OCI-LY7 (cell line): ENCODE measurements around the gene MED4. TPM values are rescaled to one million over a fixed set of nuclear protein-coding genes. Genes with fewer than 3 reads are reported as not detected.

Experiments used
- BruUV-seq: library from RNA; stranded (reverse); fragments of 400-500 nt; replicated peaks from 2 replicates; lab custom pipeline; 2021; lab: Mats Ljungman, UMichigan
- CTCF ChIA-PET: fragments of 300-600 bp; sonication (Branson Sonifier 250); formaldehyde crosslinking; loops from one replicate; lab custom pipeline; 2022; ENCODE audit warnings: antibody characterized with exemption; ENCODE audit not compliant: unreplicated experiment; lab: Charles Lee
- POLR2A ChIA-PET: fragments of 300-600 bp; sonication (Branson Sonifier 250); formaldehyde crosslinking; loops from one replicate; lab custom pipeline; 2022; ENCODE audit warnings: antibody characterized with exemption; lab: Charles Lee
- DNase-seq: peaks from one replicate; pipeline ENCODE4 v3.0.0-alpha.2; 2015; ENCODE audit warnings: low spot score
- H2AFZ ChIP-seq: fragments of 200-600 bp; sonication (generic), shearing (Covaris generic); 2 replicates; pipeline ENCODE4 v1.6.1; 2014; ENCODE audit warnings: mild to moderate bottlenecking, antibody characterized with exemption, low read length, moderate library complexity
- H3K27ac ChIP-seq: fragments of 200-600 bp; sonication (generic); 2 replicates; pipeline ENCODE4 v1.5.1; 2014; ENCODE audit warnings: mixed run types, low read depth, mild to moderate bottlenecking, moderate library complexity, low read length, inconsistent platforms; ENCODE audit not compliant: poor library complexity, severe bottlenecking
- H3K36me3 ChIP-seq: fragments of 200-600 bp; sonication (generic); 2 replicates; pipeline ENCODE4 v1.6.1; 2014; ENCODE audit warnings: mild to moderate bottlenecking, antibody characterized with exemption, low read length, moderate library complexity, mixed read lengths; ENCODE audit not compliant: insufficient read depth
- H3K4me1 ChIP-seq: fragments of 200-600 bp; sonication (generic); 2 replicates; pipeline ENCODE4 v1.5.1; 2014; ENCODE audit warnings: mild to moderate bottlenecking, low read length; ENCODE audit not compliant: insufficient read depth, poor library complexity, severe bottlenecking
- H3K4me2 ChIP-seq: fragments of 200-600 bp; sonication (generic); 2 replicates; pipeline ENCODE4 v1.6.1; 2014; ENCODE audit warnings: mild to moderate bottlenecking, low read length
- H3K4me3 ChIP-seq: fragments of 200-600 bp; sonication (generic); 2 replicates; pipeline ENCODE4 v1.5.1; 2014; ENCODE audit warnings: mild to moderate bottlenecking, low read depth, low read length; ENCODE audit not compliant: poor library complexity, severe bottlenecking
- H3K79me2 ChIP-seq: fragments of 200-600 bp; sonication (generic); 2 replicates; pipeline ENCODE4 v1.6.1; 2016; ENCODE audit warnings: low read depth, mild to moderate bottlenecking, low read length, moderate library complexity, mixed read lengths; ENCODE audit not compliant: insufficient read depth
- H3K9me2 ChIP-seq: fragments of 200-600 bp; sonication (generic); 2 replicates; pipeline ENCODE4 v1.6.1; 2016; ENCODE audit warnings: mild to moderate bottlenecking, low read length, mixed read lengths; ENCODE audit not compliant: insufficient read depth
- H3K9me3 ChIP-seq: fragments of 200-600 bp; sonication (generic); 2 replicates; pipeline ENCODE4 v1.6.1; 2014; ENCODE audit warnings: mild to moderate bottlenecking, mixed run types, low read length, mixed read lengths
- H4K20me1 ChIP-seq: fragments of 200-600 bp; sonication (generic); 2 replicates; pipeline ENCODE4 v1.6.1; 2014; ENCODE audit warnings: mild to moderate bottlenecking, antibody characterized with exemption, low read length, moderate library complexity, mixed read lengths; ENCODE audit not compliant: insufficient read depth
- EZH2phosphoT487 ChIP-seq: fragments of 200-600 bp; sonication (generic); IDR thresholded peaks from 2 replicates; pipeline ENCODE4 v1.6.1; 2018; ENCODE audit warnings: low read depth, borderline replicate concordance, mild to moderate bottlenecking, mixed run types, antibody characterized with exemption, low read length, moderate library complexity, mixed read lengths
- intact Hi-C: fragments of 100-400 bp; cut with micrococcal nuclease; formaldehyde crosslinking; loops from one replicate; pipeline ENCODE4 v1.10.0; 2022; ENCODE audit not compliant: unreplicated experiment
- total RNA-seq, 2 experiments: library from RNA; depleted of rRNA in 1 of 2; stranded (reverse); fragments of >200 nt in 1 of 2; shearing (Covaris generic) in 1 of 2; gene quantifications; 2 replicates each; pipeline ENCODE4 v1.2.3, GENCODE V29; 2014 to 2022
- TF ChIP-seq, protein P1 (sequence below): fragments of 200-600 bp; sonication (generic); conservative IDR thresholded peaks from 2 replicates; pipeline ENCODE4 v1.5.1; 2014; ENCODE audit warnings: mild to moderate bottlenecking, antibody characterized with exemption, low read length, moderate library complexity, mixed read lengths

The MED4 gene
- total RNA-seq, 2 experiments from 2014 or later, result 31.1 to 57.0 TPM

DNA sequence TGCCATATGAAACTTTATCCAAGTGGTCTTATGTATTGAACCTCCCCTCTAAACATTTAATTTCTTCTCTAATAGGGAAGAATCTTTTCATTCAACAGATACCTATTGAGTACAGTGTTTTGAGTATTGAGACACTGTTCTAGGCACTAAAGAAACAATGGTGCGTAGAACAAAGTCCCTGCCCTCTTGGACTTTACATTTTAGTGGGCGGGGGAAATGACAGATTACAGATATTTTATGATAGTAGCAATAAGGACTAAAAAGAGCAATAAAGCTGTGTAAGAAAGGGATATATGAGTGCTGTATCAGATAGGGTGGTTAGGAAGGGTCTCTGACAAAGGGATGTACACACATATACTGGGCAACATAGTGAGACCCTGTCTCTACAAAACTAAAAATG is 52.0 kb downstream of the MED4 start:
- H3K9me3 ChIP-seq, result no peaks in the 10 kb centered on the region; the same call in 1 of the 2 replicates
- no TSS peak for BruUV-seq
- peaks cover 77% of the 10 kb centered on the region for H3K36me3 ChIP-seq
- ChIA-PET POLR2A (interaction anchor here (1.2 kb wide), 1 partner anchor 9 kb away, joined by 3 read pairs; no protein-coding TSS in a partner anchor), CTCF (no interaction called here)
- H3K4me3 ChIP-seq, result no peak overlapping the region
- no peak overlapping the region for H3K4me2 ChIP-seq
- intact Hi-C loops, result no loop called here
- no peak for DNase-seq
- TF ChIP-seq EZH2phosphoT487, result no peak
- TF ChIP-seq, protein P1, sequence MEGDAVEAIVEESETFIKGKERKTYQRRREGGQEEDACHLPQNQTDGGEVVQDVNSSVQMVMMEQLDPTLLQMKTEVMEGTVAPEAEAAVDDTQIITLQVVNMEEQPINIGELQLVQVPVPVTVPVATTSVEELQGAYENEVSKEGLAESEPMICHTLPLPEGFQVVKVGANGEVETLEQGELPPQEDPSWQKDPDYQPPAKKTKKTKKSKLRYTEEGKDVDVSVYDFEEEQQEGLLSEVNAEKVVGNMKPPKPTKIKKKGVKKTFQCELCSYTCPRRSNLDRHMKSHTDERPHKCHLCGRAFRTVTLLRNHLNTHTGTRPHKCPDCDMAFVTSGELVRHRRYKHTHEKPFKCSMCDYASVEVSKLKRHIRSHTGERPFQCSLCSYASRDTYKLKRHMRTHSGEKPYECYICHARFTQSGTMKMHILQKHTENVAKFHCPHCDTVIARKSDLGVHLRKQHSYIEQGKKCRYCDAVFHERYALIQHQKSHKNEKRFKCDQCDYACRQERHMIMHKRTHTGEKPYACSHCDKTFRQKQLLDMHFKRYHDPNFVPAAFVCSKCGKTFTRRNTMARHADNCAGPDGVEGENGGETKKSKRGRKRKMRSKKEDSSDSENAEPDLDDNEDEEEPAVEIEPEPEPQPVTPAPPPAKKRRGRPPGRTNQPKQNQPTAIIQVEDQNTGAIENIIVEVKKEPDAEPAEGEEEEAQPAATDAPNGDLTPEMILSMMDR, result no peak
- H3K79me2 ChIP-seq, result peaks cover 24% of the 10 kb centered on the region; the same call in 1 of the 2 replicates
- no peak overlapping the region for H3K27ac ChIP-seq
- H3K9me2 ChIP-seq, result no peaks in the 10 kb centered on the region
- no peak overlapping the region for H2AFZ ChIP-seq
- no peaks in the 10 kb centered on the region for H4K20me1 ChIP-seq
- peaks cover 13% of the 10 kb centered on the region for H3K4me1 ChIP-seq

DNA sequence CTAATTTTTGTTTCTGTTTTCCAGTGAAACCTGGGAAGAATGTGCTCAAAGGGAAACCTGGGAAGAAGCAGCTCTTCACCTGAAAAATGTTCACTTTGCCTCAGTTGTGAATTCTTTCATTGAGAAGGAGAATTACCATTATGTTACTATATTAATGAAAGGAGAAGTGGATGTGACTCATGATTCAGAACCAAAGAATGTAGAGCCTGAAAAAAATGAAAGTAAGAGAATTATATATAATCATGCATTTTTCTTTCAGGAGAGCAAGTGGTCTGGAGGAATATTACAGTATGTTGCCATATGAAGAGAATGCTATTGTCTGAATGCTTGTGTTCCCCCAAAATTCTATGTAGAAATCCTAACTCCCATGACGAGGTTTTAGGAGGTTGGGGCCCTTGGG is 54.0 kb downstream of the MED4 start:
- Histone ChIP-seq H2AFZ (no peak overlapping the region), H4K20me1 (no peaks in the 10 kb centered on the region), H3K27ac (no peak overlapping the region), H3K4me3 (no peak overlapping the region), H3K4me1 (peaks cover 24% of the 10 kb centered on the region), H3K36me3 (peaks cover 59% of the 10 kb centered on the region), H3K79me2 (peaks cover 34% of the 10 kb centered on the region; the same call in 1 of the 2 replicates), H3K4me2 (no peak overlapping the region), H3K9me2 (no peaks in the 10 kb centered on the region), H3K9me3 (no peaks in the 10 kb centered on the region; the same call in 1 of the 2 replicates)
- intact Hi-C loops, result no loop called here
- POLR2A ChIA-PET, result interaction anchor here (0.7 to 1.3 kb wide), 2 partner anchors 8 to 132 kb away, joined by 4 to 5 read pairs; no protein-coding TSS in a partner anchor
- TF ChIP-seq EZH2phosphoT487, result no peak
- TF ChIP-seq, protein P1, result no peak
- no peak for DNase-seq
- no TSS peak for BruUV-seq
- CTCF ChIA-PET, result no interaction called here

- no peak for DNase-seq
- Histone ChIP-seq H3K4me2 (no peak overlapping the region), H3K4me1 (peaks cover 27% of the 10 kb centered on the region), H3K79me2 (peaks cover 36% of the 10 kb centered on the region; the same call in 1 of the 2 replicates), H3K36me3 (peaks cover 58% of the 10 kb centered on the region), H4K20me1 (no peaks in the 10 kb centered on the region), H3K27ac (no peak overlapping the region), H3K9me3 (no peaks in the 10 kb centered on the region; the same call in 1 of the 2 replicates), H3K4me3 (no peak overlapping the region), H3K9me2 (no peaks in the 10 kb centered on the region), H2AFZ (no peak overlapping the region)
- CTCF ChIA-PET, result no interaction called here
- POLR2A ChIA-PET, result interaction anchor here (0.7 to 1.3 kb wide), 2 partner anchors 9 to 131 kb away, joined by 4 to 5 read pairs; no protein-coding TSS in a partner anchor
- no TSS peak for BruUV-seq
- intact Hi-C loops, result no loop called here
- no peak for TF ChIP-seq EZH2phosphoT487
- TF ChIP-seq, protein P1, result no peak
Measured at GRCh38 chr13:48040049-48040448, 54.9 kb downstream of the MED4 start.
